Prostate gland (tissue), 2 donors: Measurements from ENCODE around the gene ESPN. TPM values are rescaled to one million over a fixed set of nuclear protein-coding genes. Genes with fewer than 3 reads are reported as not detected.

Source experiments
- DNase-seq: peaks from one replicate; pipeline ENCODE4 v3.0.0-alpha.2; 2019; ENCODE audit warnings: low spot score
- H3K27ac ChIP-seq, 2 donors: fragments of 200-600 bp; sonication (generic); 2 replicates each; pipeline ENCODE4 v1.5.1; 2017 to 2019
- H3K27me3 ChIP-seq: fragments of 200-600 bp; sonication (generic); replicated peaks from 2 replicates; pipeline ENCODE4 v1.5.1; 2019; ENCODE audit not compliant: insufficient read depth
- H3K36me3 ChIP-seq, 2 donors: fragments of 200-600 bp; sonication (generic); 1 replicate in 1 of 2; 2 replicates in 1 of 2; pipeline versions ENCODE4 v1.5.1 to v1.8.1; 2017 to 2019
- H3K4me1 ChIP-seq: fragments of 200-600 bp; sonication (generic); replicated peaks from 2 replicates; pipeline ENCODE4 v1.5.1; 2019
- H3K4me3 ChIP-seq, 2 donors: fragments of 200-600 bp; sonication (generic); 2 replicates each; pipeline ENCODE4 v1.5.1; 2017 to 2019
- H3K9me3 ChIP-seq: fragments of 200-600 bp; sonication (generic); 2 replicates; pipeline ENCODE4 v1.5.1; 2017
- CTCF ChIP-seq, 4 experiments: fragments of 200-600 bp in 2 of 4; fragments of 450-650 bp in 2 of 4; sonication (generic) in 2 of 4; IDR thresholded peaks; 1 replicate in 3 of 4; 2 replicates in 1 of 4; pipeline ENCODE4 v1.5.1; 2016 to 2019; ENCODE audit warnings: antibody characterized with exemption in 4 of 4, mild to moderate bottlenecking in 2 of 4, moderate library complexity in 2 of 4
- POLR2A ChIP-seq: fragments of 450-650 bp; IDR thresholded peaks from one replicate; pipeline ENCODE4 v1.6.1; 2016; ENCODE audit warnings: antibody characterized with exemption, mild to moderate bottlenecking
- POLR2AphosphoS5 ChIP-seq: sonication (generic); formaldehyde crosslinking; IDR thresholded peaks from one replicate; pipeline ENCODE4 v1.6.1; 2017; ENCODE audit warnings: antibody characterized with exemption
- WGBS: methylation state at CpG from one replicate; pipeline ENCODE4 v1.1.5; 2018; 5-methylcytosine and 5-hydroxymethylcytosine counted together
- intact Hi-C: fragments of 100-400 bp; cut with DNase I; formaldehyde crosslinking; loops from one replicate; pipeline ENCODE4 v1.14.2; 2022
- microRNA-seq: library from miRNA; unstranded; fragments of <30 nt; microRNA quantifications from one replicate; pipeline ENCODE4, GENCODE V29; 2016
- small RNA-seq, 2 donors: library from RNA; depleted of rRNA; stranded (forward); fragments of <200 nt; gene quantifications; one replicate each; pipeline ENCODE3, GENCODE V24; 2016
- total RNA-seq, 2 donors: library from RNA; depleted of rRNA; stranded (reverse); fragments of >200 nt; gene quantifications; one replicate each; pipeline ENCODE4 v1.1.0, GENCODE V29; 2016

Gene ESPN
- total RNA-seq, 2 donors from 2014 or later = 19.7 to 257 TPM

DNA sequence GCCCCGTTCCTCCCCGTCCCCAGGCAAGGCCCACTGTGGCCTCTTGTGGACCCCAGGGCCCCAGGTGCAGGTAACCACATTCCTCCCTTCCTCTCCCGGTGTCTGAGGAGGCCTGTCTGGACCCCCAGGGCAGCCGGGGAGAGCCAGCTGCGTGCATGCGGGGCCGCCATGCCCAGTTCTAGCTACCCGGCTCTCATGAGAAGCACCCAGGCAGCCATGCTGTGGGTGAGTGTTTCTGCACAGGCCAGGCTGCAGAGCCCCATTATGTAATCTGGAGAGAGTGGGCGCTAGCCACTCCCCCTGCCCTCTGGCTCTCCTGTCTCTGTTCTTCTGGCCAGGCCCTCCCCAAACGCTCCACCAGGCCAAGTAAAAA, 85.3 kb downstream of the ESPN start:
- TF ChIP-seq POLR2A = no peak
- TF ChIP-seq POLR2AphosphoS5 = no peak
- no peak for TF ChIP-seq CTCF (IDR thresholded peaks at IDR 0.05)

DNA sequence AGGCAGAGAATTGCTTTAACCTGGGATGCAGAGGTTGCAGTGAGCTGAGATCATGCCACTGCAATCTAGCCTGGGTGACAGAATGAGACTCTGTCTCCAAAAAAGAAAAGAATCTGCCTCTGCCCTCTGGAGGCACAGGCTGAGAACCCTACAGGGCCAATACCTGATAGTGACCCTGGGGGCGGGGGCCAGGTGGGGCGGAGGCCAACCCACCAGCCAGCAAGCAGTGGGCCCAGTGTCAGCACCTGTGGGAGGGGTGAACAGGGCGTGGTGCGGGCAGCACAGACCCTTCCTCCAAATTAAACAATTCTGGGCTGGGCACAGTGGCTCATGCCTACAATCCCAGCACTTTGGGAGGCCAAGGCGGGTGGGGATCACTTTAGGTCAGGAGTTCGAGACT, 85.9 kb downstream of the ESPN start:
- intact Hi-C loops = no loop called here
- no peak for TF ChIP-seq CTCF (IDR thresholded peaks at IDR 0.05)
- H3K36me3 ChIP-seq = no peaks in the 10 kb centered on the region
- DNase-seq = no peak
- no peak overlapping the region for H3K4me3 ChIP-seq
- no peaks in the 10 kb centered on the region for H3K9me3 ChIP-seq
- no peaks in the 10 kb centered on the region for H3K27me3 ChIP-seq
- no peaks in the 10 kb centered on the region for H3K4me1 ChIP-seq
- 94% methylated on average over 6 of the region's 6 CpGs for WGBS
- no peak overlapping the region for H3K27ac ChIP-seq

More for the DNA sequence above, 85.3 kb downstream of the ESPN start:
- no peak for DNase-seq
- no peak overlapping the region for H3K4me3 ChIP-seq
- no peaks in the 10 kb centered on the region for H3K9me3 ChIP-seq
- 82% methylated on average over 10 of the region's 10 CpGs for WGBS
- no peaks in the 10 kb centered on the region for H3K27me3 ChIP-seq
- H3K27ac ChIP-seq = no peak overlapping the region
- intact Hi-C loops = no loop called here
- no peaks in the 10 kb centered on the region for H3K36me3 ChIP-seq
- H3K4me1 ChIP-seq = no peaks in the 10 kb centered on the region

Small RNA genes within 50 kb of the gene (microRNA-seq; reads per million reads assigned to microRNA genes)
- gene MIR4252 = not detected

Small RNA genes within 50 kb of the gene (small RNA-seq; reads per million reads assigned to genes)
- gene MIR4252 = 0 reads per million in 2 donors

Other genes starting within 250 kb of the ESPN start
- gene CHD5, start 244.5 kb upstream of the ESPN start, total RNA-seq = 10 to 100 TPM in 1 of 2 donors, 1 to 10 TPM in 1; 4.9 to 17.0 TPM
- 100 to 1,000 TPM; 121 to 213 TPM for gene RPL22, start 225.2 kb upstream of the ESPN start, total RNA-seq
- gene RNF207, start 218.7 kb upstream of the ESPN start, total RNA-seq = 10 to 100 TPM; 45.7 to 47.4 TPM
- 10 to 100 TPM; 54.2 to 58.3 TPM for gene ICMT, start 188.8 kb upstream of the ESPN start, total RNA-seq
- not detected for gene HES3, start 180.6 kb upstream of the ESPN start, total RNA-seq
- gene GPR153, start 163.7 kb upstream of the ESPN start, total RNA-seq = 1 to 10 TPM; 3.2 to 7.6 TPM
- 10 to 100 TPM; 16.9 to 24.9 TPM for gene ACOT7, start 31.0 kb upstream of the ESPN start, total RNA-seq
- gene HES2, start 4.9 kb upstream of the ESPN start, total RNA-seq = 10 to 100 TPM in 1 of 2 donors, 1 to 10 TPM in 1; 2.2 to 13.4 TPM
- gene TNFRSF25, start 41.4 kb downstream of the ESPN start, total RNA-seq = 10 to 100 TPM; 15.2 to 22.7 TPM
- gene PLEKHG5, start 66.9 kb downstream of the ESPN start, total RNA-seq = 10 to 100 TPM; 11.6 to 21.4 TPM
- 10 to 100 TPM; 15.7 to 20.9 TPM for gene NOL9, start 129.7 kb downstream of the ESPN start, total RNA-seq
- 1 to 10 TPM in 1 of 2 donors, not detected in 1; 1.5 TPM for gene TAS1R1, start 130.5 kb downstream of the ESPN start, total RNA-seq
- gene ZBTB48, start 155.2 kb downstream of the ESPN start, total RNA-seq = 10 to 100 TPM; 41.3 to 51.0 TPM
- gene KLHL21, start 178.1 kb downstream of the ESPN start, total RNA-seq = 100 to 1,000 TPM in 1 of 2 donors, 10 to 100 TPM in 1; 67.1 to 111 TPM
- 10 to 100 TPM; 13.8 to 79.2 TPM for gene PHF13, start 189.0 kb downstream of the ESPN start, total RNA-seq
- 10 to 100 TPM; 37.6 to 42.1 TPM for gene THAP3, start 200.1 kb downstream of the ESPN start, total RNA-seq